Suprapubic skin (tissue), 4 donors: Measurements from ENCODE around the gene SPTA1.

ENCODE experiments used
- EP300 ChIP-seq: sonication (generic); formaldehyde crosslinking; IDR thresholded peaks from one replicate; pipeline ENCODE4 v1.6.1; 2017; ENCODE audit warnings: antibody characterized with exemption
- POLR2A ChIP-seq, 2 donors: fragments of 450-650 bp; IDR thresholded peaks; one replicate each; pipeline ENCODE4 v1.6.1; 2017; ENCODE audit warnings: antibody characterized with exemption in 2 of 2, mild to moderate bottlenecking in 2 of 2, moderate library complexity in 2 of 2
- POLR2AphosphoS5 ChIP-seq, 3 donors: sonication (generic); formaldehyde crosslinking; IDR thresholded peaks; one replicate each; pipeline ENCODE4 v1.6.1; 2017; ENCODE audit warnings: antibody characterized with exemption in 3 of 3
- TF ChIP-seq, protein P1 (sequence below), 2 donors: fragments of 200-600 bp in 1 of 2; fragments of 450-650 bp in 1 of 2; sonication (generic) in 1 of 2; IDR thresholded peaks; one replicate each; pipeline ENCODE4 v1.5.1; 2016 to 2019; ENCODE audit warnings: antibody characterized with exemption in 2 of 2, mild to moderate bottlenecking in 1 of 2, moderate library complexity in 1 of 2

DNA sequence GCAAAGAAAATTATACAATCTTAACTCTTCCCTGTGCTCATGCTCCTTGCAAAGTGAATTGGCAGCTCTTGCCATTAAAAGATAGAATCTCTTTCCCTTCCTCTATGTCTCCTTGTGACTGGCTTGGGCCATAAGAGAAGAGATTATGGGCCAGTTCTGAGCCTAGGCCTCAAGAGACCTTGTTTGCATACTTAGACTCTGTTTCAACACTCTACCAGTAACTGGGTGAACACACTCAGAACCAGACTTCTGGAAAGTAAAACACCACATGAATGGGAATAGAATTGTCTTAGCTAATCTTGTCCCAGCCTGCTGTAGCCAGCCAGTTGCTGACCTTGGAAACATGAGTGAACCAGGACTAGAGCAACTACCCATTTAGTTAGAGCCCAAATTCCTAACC is 49.3 kb upstream of the SPTA1 start:
- TF ChIP-seq, protein P1, sequence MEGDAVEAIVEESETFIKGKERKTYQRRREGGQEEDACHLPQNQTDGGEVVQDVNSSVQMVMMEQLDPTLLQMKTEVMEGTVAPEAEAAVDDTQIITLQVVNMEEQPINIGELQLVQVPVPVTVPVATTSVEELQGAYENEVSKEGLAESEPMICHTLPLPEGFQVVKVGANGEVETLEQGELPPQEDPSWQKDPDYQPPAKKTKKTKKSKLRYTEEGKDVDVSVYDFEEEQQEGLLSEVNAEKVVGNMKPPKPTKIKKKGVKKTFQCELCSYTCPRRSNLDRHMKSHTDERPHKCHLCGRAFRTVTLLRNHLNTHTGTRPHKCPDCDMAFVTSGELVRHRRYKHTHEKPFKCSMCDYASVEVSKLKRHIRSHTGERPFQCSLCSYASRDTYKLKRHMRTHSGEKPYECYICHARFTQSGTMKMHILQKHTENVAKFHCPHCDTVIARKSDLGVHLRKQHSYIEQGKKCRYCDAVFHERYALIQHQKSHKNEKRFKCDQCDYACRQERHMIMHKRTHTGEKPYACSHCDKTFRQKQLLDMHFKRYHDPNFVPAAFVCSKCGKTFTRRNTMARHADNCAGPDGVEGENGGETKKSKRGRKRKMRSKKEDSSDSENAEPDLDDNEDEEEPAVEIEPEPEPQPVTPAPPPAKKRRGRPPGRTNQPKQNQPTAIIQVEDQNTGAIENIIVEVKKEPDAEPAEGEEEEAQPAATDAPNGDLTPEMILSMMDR (IDR thresholded peaks at IDR 0.05), result no peak
- TF ChIP-seq POLR2AphosphoS5 (IDR thresholded peaks at IDR 0.05) (no peak), EP300 (no peak), POLR2A (IDR thresholded peaks at IDR 0.05) (no peak)
